ENCODE measurements around the gene ADAMTS10. TPM values are rescaled to one million over a fixed set of nuclear protein-coding genes. Genes with fewer than 3 reads are reported as not detected.

The ADAMTS10 gene
- total and polyA plus RNA-seq, 2 donors (not counting 3 experiments of a cell fraction or from before 2014, with no cell fraction given): 15.8 to 17.4 TPM

DNA sequence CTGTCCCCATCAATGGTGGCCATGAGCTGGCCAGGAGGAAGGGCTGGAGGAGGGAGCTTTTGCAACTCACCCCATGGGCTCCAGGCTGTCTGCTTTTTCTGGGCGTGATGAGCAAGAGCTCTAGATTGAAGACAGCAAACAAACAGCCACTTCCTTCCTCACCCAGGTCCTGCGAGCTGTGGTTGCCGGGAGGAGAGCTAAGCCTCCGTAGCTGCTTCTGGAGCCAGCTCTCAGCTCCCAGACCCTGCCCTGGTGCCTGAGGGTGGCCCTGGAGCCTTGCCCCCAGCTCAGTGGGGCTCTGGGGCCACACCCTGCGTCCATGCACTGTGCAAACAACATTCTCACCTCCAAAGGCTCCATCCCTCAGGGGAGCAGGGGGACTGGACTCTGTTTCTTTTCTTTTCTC, 39.5 kb downstream of the ADAMTS10 start:
- dilution Hi-C loops (cut with MboI; ENCODE audit: extremely low pct_ligation_motif_present, low sequenced_read_pairs) (no loop called here), intact Hi-C loops (cut with micrococcal nuclease) (no loop called here)
- Histone ChIP-seq H3K27me3 (ENCODE audit: control insufficient read depth in 2 of 2, insufficient read depth in 2 of 2, low read length in 2 of 2) (no peaks in the 10 kb centered on the region), H3K4me3 (replicated peaks in 1 of 3; ENCODE audit: insufficient read depth in 1 of 3, low read depth in 1 of 3, low read length in 3 of 3) (no peak overlapping the region), H3K9me1 (replicated peaks; ENCODE audit: control insufficient read depth, extremely low read depth, insufficient read depth, low read length) (no peaks in the 10 kb centered on the region), H4K20me1 (replicated peaks; ENCODE audit: control insufficient read depth, extremely low read depth, insufficient read depth, low read length) (no peaks in the 10 kb centered on the region), H3K4me1 (ENCODE audit: control insufficient read depth, extremely low read depth, insufficient read depth, low read length) (no peaks in the 10 kb centered on the region), H3K9ac (replicated peaks; ENCODE audit: extremely low read depth, insufficient read depth, low read length) (no peak overlapping the region), H3K79me2 (ENCODE audit: control insufficient read depth, insufficient read depth, low read length) (no peaks in the 10 kb centered on the region), H3K36me3 (ENCODE audit: control insufficient read depth in 2 of 2, extremely low read depth in 1 of 2, insufficient read depth in 2 of 2, low read length in 2 of 2) (no peaks in the 10 kb centered on the region), H3K9me3 (replicated peaks; ENCODE audit: control insufficient read depth, insufficient read depth, low read length) (no peaks in the 10 kb centered on the region), H2AFZ (ENCODE audit: low read depth, low read length) (no peak overlapping the region), H3K27ac (ENCODE audit: insufficient read depth, low read depth, low read length) (no peak overlapping the region), H3K4me2 (ENCODE audit: insufficient read depth, low read length) (no peak overlapping the region)
- FAIRE-seq: no peak
- TF ChIP-seq, protein P1, sequence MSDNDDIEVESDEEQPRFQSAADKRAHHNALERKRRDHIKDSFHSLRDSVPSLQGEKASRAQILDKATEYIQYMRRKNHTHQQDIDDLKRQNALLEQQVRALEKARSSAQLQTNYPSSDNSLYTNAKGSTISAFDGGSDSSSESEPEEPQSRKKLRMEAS (IDR thresholded peaks at IDR 0.05; ENCODE audit: insufficient read depth, insufficient read length): no peak
- TF ChIP-seq EZH2 (IDR thresholded peaks at IDR 0.05; ENCODE audit: borderline replicate concordance, low read depth, low read length, severe bottlenecking) (no peak), MYC (IDR thresholded peaks at IDR 0.05; ENCODE audit: low read depth, low read length) (no peak), POLR2A (IDR thresholded peaks at IDR 0.05; ENCODE audit: low read depth, low read length) (no peak), POLR2AphosphoS5 (IDR thresholded peaks at IDR 0.05; ENCODE audit: insufficient read depth, low read depth, low read length) (no peak), GATA2 (IDR thresholded peaks at IDR 0.05; ENCODE audit: insufficient read depth, insufficient read length, low read depth, low read length) (no peak), FOS (IDR thresholded peaks at IDR 0.05; ENCODE audit: borderline replicate concordance, insufficient read depth, low read length) (no peak), JUN (IDR thresholded peaks at IDR 0.05; ENCODE audit: borderline replicate concordance, insufficient read depth, insufficient read length, low read depth) (no peak)
- TF ChIP-seq, protein P2, sequence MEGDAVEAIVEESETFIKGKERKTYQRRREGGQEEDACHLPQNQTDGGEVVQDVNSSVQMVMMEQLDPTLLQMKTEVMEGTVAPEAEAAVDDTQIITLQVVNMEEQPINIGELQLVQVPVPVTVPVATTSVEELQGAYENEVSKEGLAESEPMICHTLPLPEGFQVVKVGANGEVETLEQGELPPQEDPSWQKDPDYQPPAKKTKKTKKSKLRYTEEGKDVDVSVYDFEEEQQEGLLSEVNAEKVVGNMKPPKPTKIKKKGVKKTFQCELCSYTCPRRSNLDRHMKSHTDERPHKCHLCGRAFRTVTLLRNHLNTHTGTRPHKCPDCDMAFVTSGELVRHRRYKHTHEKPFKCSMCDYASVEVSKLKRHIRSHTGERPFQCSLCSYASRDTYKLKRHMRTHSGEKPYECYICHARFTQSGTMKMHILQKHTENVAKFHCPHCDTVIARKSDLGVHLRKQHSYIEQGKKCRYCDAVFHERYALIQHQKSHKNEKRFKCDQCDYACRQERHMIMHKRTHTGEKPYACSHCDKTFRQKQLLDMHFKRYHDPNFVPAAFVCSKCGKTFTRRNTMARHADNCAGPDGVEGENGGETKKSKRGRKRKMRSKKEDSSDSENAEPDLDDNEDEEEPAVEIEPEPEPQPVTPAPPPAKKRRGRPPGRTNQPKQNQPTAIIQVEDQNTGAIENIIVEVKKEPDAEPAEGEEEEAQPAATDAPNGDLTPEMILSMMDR (IDR thresholded peaks at IDR 0.05; ENCODE audit: extremely low read depth in 1 of 2, insufficient read depth in 1 of 2, low read depth in 1 of 2, low read length in 2 of 2): no peak
- no peak for DNase-seq (ENCODE audit: low read depth, low spot score)
- no TSS peak for BruUV-seq (replicated peaks)
- CTCF ChIA-PET: interaction anchor here (7.7 kb wide), 1 partner anchor 9 kb away, joined by 73 read pairs; the partner anchor contains the start of gene MYO1F
- POLR2A ChIA-PET: no interaction called here

All from endothelial cell of umbilical vein (primary cell).